H1 (cell line): ENCODE data around the gene CBFA2T2. TPM values are rescaled to one million over a fixed set of nuclear protein-coding genes. Genes with fewer than 3 reads are reported as not detected.
"Not testable (repeated sequence)": the region's sequence is repeated elsewhere in the genome, so short reads cannot be mapped to it uniquely, and the experiment has no call there.

ENCODE experiments used
- CTCF ChIA-PET: fragments of 300-600 bp; sonication (Branson Sonifier 250); formaldehyde crosslinking; loops from one replicate; lab custom pipeline; 2021; ENCODE audit not compliant: partially characterized antibody; lab: Charles Lee
- POLR2A ChIA-PET: fragments of 300-600 bp; sonication (Branson Sonifier 250); formaldehyde crosslinking; loops from one replicate; lab custom pipeline; 2021; ENCODE audit warnings: inconsistent platforms; ENCODE audit not compliant: partially characterized antibody; lab: Charles Lee
- DNase-seq, 2 experiments: peaks; one replicate each; pipeline versions ENCODE4 v3.0.0 to v3.0.0-alpha.2; 2010 to 2022; ENCODE audit warnings: low spot score in 2 of 2, low read depth in 1 of 2, mixed read lengths in 1 of 2
- FAIRE-seq: peaks from 2 replicates; lab custom pipeline; 2011; peaks lifted over from hg19 to GRCh38; lab: Jason Lieb, UNC
- H2AFZ ChIP-seq: 2 replicates; pipeline ENCODE4 v1.8.1; 2012; ENCODE audit warnings: low read length, inconsistent platforms
- H2AK5ac ChIP-seq: 2 replicates; pipeline ENCODE4 v1.6.1; 2013; ENCODE audit warnings: low read depth, low read length
- H2BK120ac ChIP-seq: replicated peaks from 2 replicates; pipeline ENCODE3; 2013; ENCODE audit warnings: low read depth, low read length, inconsistent platforms
- H2BK12ac ChIP-seq: 2 replicates; pipeline ENCODE4 v1.6.1; 2013; ENCODE audit warnings: low read depth, low read length
- H2BK15ac ChIP-seq: 2 replicates; pipeline ENCODE4 v1.6.1; 2013; ENCODE audit warnings: low read length
- H2BK20ac ChIP-seq: 2 replicates; pipeline ENCODE4 v1.6.1; 2013; ENCODE audit warnings: low read length
- H2BK5ac ChIP-seq: 2 replicates; pipeline ENCODE4 v1.6.1; 2013; ENCODE audit warnings: low read depth, low read length
- H3K14ac ChIP-seq: 2 replicates; pipeline ENCODE4 v1.6.1; 2013; ENCODE audit warnings: inconsistent platforms; ENCODE audit not compliant: insufficient read length
- H3K18ac ChIP-seq: 2 replicates; pipeline ENCODE4 v1.6.1; 2013; ENCODE audit warnings: low read length; ENCODE audit errors: extremely low read depth
- H3K23ac ChIP-seq: 2 replicates; pipeline ENCODE4 v1.6.1; 2013; ENCODE audit warnings: inconsistent platforms; ENCODE audit not compliant: insufficient read length
- H3K23me2 ChIP-seq: 2 replicates; pipeline ENCODE4 v1.6.1; 2013; ENCODE audit warnings: low read depth, low read length
- H3K27ac ChIP-seq: 2 replicates; pipeline ENCODE4 v1.6.1; 2011; ENCODE audit warnings: low read depth, low read length, inconsistent platforms
- H3K27me3 ChIP-seq, 4 experiments: replicated peaks in 1 of 4; 1 replicate in 1 of 4; 2 replicates in 3 of 4; pipeline versions ENCODE4 v1.6.1 to v1.8.1; 2011 to 2013; ENCODE audit warnings: low read length in 3 of 4, mild to moderate bottlenecking in 3 of 4, inconsistent platforms in 2 of 4, mixed read lengths in 2 of 4, moderate library complexity in 1 of 4; ENCODE audit not compliant: control insufficient read depth in 3 of 4, insufficient read depth in 3 of 4; ENCODE audit errors: extremely low read depth in 1 of 4
- H3K36me3 ChIP-seq, 4 experiments: 2 replicates each; pipeline versions ENCODE4 v1.6.1 to v1.8.1; 2011 to 2013; ENCODE audit warnings: mild to moderate bottlenecking in 4 of 4, low read length in 3 of 4, moderate library complexity in 2 of 4, control low read depth in 1 of 4, inconsistent platforms in 1 of 4; ENCODE audit not compliant: insufficient read depth in 4 of 4, control insufficient read depth in 2 of 4
- H3K4ac ChIP-seq: replicated peaks from 2 replicates; pipeline ENCODE3; 2013; ENCODE audit warnings: low read length, low read depth, mixed read lengths, inconsistent platforms; ENCODE audit not compliant: insufficient read length
- H3K4me1 ChIP-seq, 4 experiments: replicated peaks in 1 of 4; 1 replicate in 1 of 4; 2 replicates in 3 of 4; pipeline versions ENCODE4 v1.6.1 to v1.8.1; 2011 to 2013; ENCODE audit warnings: low read length in 3 of 4, inconsistent platforms in 2 of 4, mixed read lengths in 1 of 4; ENCODE audit not compliant: insufficient read depth in 4 of 4, control insufficient read depth in 3 of 4
- H3K4me2 ChIP-seq, 2 experiments: 2 replicates each; pipeline versions ENCODE4 v1.6.1 to v1.8.1; 2011 to 2013; ENCODE audit warnings: low read depth in 2 of 2, low read length in 2 of 2, control low read depth in 1 of 2, inconsistent platforms in 1 of 2, mild to moderate bottlenecking in 1 of 2; ENCODE audit not compliant: insufficient read depth in 1 of 2
- H3K4me3 ChIP-seq, 4 experiments: fragments of 200-600, 300-600 bp in 1 of 4; sonication (generic), shearing (Covaris generic), sonication (Bioruptor Twin) in 1 of 4; 2 replicates each; pipeline versions ENCODE4 v1.5.1 to v1.8.1; 2011 to 2016; ENCODE audit warnings: low read length in 4 of 4, low read depth in 3 of 4, control low read depth in 2 of 4, inconsistent platforms in 2 of 4, mild to moderate bottlenecking in 2 of 4, mixed read lengths in 1 of 4, moderate library complexity in 1 of 4; ENCODE audit not compliant: insufficient read depth in 2 of 4; ENCODE audit errors: extremely low read depth in 1 of 4
- H3K56ac ChIP-seq: replicated peaks from 2 replicates; pipeline ENCODE3; 2013; ENCODE audit warnings: low read depth, mild to moderate bottlenecking, mixed read lengths, low read length, inconsistent platforms; ENCODE audit not compliant: insufficient read length
- H3K79me1 ChIP-seq: 2 replicates; pipeline ENCODE4 v1.6.1; 2013; ENCODE audit warnings: low read depth, low read length, control low read depth
- H3K79me2 ChIP-seq, 2 experiments: 2 replicates each; pipeline versions ENCODE4 v1.6.1 to v1.8.1; 2012 to 2013; ENCODE audit warnings: low read length in 2 of 2, mild to moderate bottlenecking in 2 of 2, inconsistent platforms in 1 of 2; ENCODE audit not compliant: insufficient read depth in 2 of 2, control insufficient read depth in 1 of 2
- H3K9ac ChIP-seq, 4 experiments: replicated peaks in 1 of 4; 1 replicate in 1 of 4; 2 replicates in 3 of 4; pipeline versions ENCODE4 v1.6.1 to v1.8.1; 2011 to 2013; ENCODE audit warnings: low read depth in 3 of 4, low read length in 3 of 4, control low read depth in 2 of 4, mild to moderate bottlenecking in 2 of 4, moderate library complexity in 2 of 4, inconsistent platforms in 1 of 4; ENCODE audit errors: extremely low read depth in 1 of 4
- H3K9me3 ChIP-seq, 2 experiments: 2 replicates each; pipeline versions ENCODE4 v1.6.1 to v1.8.1; 2012 to 2013; ENCODE audit warnings: mild to moderate bottlenecking in 2 of 2, moderate library complexity in 2 of 2, control low read depth in 1 of 2, inconsistent platforms in 1 of 2, low read depth in 1 of 2, low read length in 1 of 2, mixed read lengths in 1 of 2; ENCODE audit not compliant: insufficient read depth in 2 of 2
- H4K20me1 ChIP-seq, 2 experiments: replicated peaks in 1 of 2; 2 replicates each; pipeline versions ENCODE3 to v1.8.1; 2011 to 2013; ENCODE audit warnings: inconsistent platforms in 2 of 2, low read length in 2 of 2, mild to moderate bottlenecking in 1 of 2; ENCODE audit not compliant: insufficient read depth in 2 of 2, control insufficient read depth in 1 of 2
- H4K5ac ChIP-seq: 2 replicates; pipeline ENCODE4 v1.6.1; 2013; ENCODE audit warnings: low read length, low read depth, mixed read lengths, inconsistent platforms; ENCODE audit not compliant: insufficient read length
- H4K8ac ChIP-seq: 2 replicates; pipeline ENCODE4 v1.8.0; 2013; ENCODE audit warnings: mild to moderate bottlenecking, moderate library complexity, low read length, inconsistent platforms; ENCODE audit not compliant: insufficient read depth; ENCODE audit errors: extremely low read depth
- H4K91ac ChIP-seq: replicated peaks from 2 replicates; pipeline ENCODE3; 2013; ENCODE audit warnings: low read length, mixed read lengths, inconsistent platforms; ENCODE audit not compliant: insufficient read length
- WGBS, 2 experiments: shearing (Covaris generic) in 1 of 2; methylation state at CpG; one replicate each; pipeline versions ENCODE4 v1.1.6 to v1.1.7; 2013 to 2015; ENCODE audit warnings: low lambda C conversion rate in 2 of 2, mixed read lengths in 2 of 2, inconsistent platforms in 1 of 2, low coverage in 1 of 2, missing lambda C conversion rate in 1 of 2; ENCODE audit not compliant: insufficient replicate concordance in 2 of 2, insufficient coverage in 1 of 2, insufficient read length in 1 of 2; ENCODE audit errors: extremely low coverage in 1 of 2, missing lambda C conversion rate in 1 of 2; 5-methylcytosine and 5-hydroxymethylcytosine counted together
- polyA plus RNA-seq, 7 experiments: library from polyadenylated mRNA; depleted of rRNA in 3 of 7; stranded (reverse) in 5 of 7; unstranded in 2 of 7; fragments of >200 nt in 5 of 7; fragments of 200-250 nt in 2 of 7; gene quantifications; 1 replicate in 5 of 7; 2 replicates in 1 of 7; 4 replicates in 1 of 7; pipeline versions ENCODE4 v1.2.1 to v1.2.3, GENCODE V29; 2011 to 2013; ENCODE audit warnings: missing spikeins in 2 of 7, mixed read lengths in 2 of 7
- total RNA-seq: library from RNA; stranded (reverse); fragmentation: NEBNext Ultra II Directional; extraction: Animal tissue kit (Norgen Biotek cat#: 25700); gene quantifications from 2 replicates; pipeline ENCODE4 v1.2.1, GENCODE V29; 2021

The CBFA2T2 gene
- total and polyA plus RNA-seq, 2 of the 8 experiments (the other 6 are each of a cell fraction or from before 2014, with no cell fraction given): 11.6 to 12.9 TPM

DNA sequence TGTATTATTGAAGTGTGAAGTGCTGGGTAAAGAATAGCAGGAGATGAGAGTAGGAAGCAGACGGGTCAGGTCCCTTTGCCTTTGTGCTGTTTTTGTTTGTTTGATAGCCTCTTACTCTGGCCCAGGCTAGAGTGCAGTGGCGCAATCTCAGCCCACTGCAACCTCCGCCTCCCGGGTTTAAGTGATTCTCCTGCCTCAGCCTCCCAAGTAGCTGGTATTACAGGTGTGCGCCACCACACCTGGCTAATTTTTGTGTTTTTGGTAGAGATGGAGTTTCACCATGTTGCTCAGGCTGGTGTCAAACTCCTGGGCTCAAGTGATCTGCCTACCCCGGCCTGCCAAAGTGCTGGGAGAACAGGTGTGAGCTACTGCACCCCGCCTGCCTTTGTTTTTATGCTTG lies 18.1 kb downstream of the CBFA2T2 start:
- H3K36me3 ChIP-seq, FAIRE-seq, H4K5ac ChIP-seq, H4K8ac ChIP-seq, H3K23me2 ChIP-seq, H2BK20ac ChIP-seq, H3K79me2 ChIP-seq, H3K23ac ChIP-seq, H3K4me1 ChIP-seq, H2AFZ ChIP-seq, H4K20me1 ChIP-seq, H2AK5ac ChIP-seq, H3K27me3 ChIP-seq, H3K4me2 ChIP-seq, H3K27ac ChIP-seq, H3K9me3 ChIP-seq, H2BK120ac ChIP-seq, DNase-seq, H3K4me3 ChIP-seq, H3K79me1 ChIP-seq, H3K14ac ChIP-seq, H3K4ac ChIP-seq, H3K18ac ChIP-seq, H2BK12ac ChIP-seq, H3K56ac ChIP-seq, H2BK15ac ChIP-seq, H3K9ac ChIP-seq, H4K91ac ChIP-seq, H2BK5ac ChIP-seq: not testable (repeated sequence)
- ChIA-PET CTCF (interaction anchor here (1.1 to 1.9 kb wide), 2 partner anchors 9 to 69 kb away, joined by 3 to 6 read pairs; no protein-coding TSS in a partner anchor), POLR2A (interaction anchor here (2.0 kb wide), 1 partner anchor 11 kb away, joined by 5 read pairs; no protein-coding TSS in a partner anchor)
- 90% methylated on average over 7 of the region's 7 CpGs; no CpG with 5 or more reads in 1 of the 2 experiments for WGBS, 2 experiments

DNA sequence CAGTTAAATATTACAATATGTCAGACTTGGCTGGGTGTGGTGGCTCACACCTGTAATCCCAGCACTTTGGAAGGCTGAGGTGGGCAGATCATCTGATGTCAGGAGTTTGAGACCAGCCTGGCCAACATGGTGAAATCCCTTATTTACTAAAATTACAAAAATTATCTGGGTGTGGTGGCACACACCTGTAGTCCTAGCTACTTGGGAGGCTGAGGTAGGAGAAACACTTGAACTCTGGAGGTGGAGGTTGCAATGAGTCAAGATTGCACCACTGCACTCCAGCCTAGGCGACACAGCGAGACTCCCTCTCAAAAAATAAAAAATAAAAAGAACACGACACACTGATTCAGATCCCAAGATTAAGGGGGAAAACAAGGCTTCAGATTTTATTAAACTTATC lies 19.2 kb downstream of the CBFA2T2 start:
- H3K9ac ChIP-seq, H4K91ac ChIP-seq, H2BK120ac ChIP-seq, H2BK15ac ChIP-seq, H3K56ac ChIP-seq, H3K4ac ChIP-seq, H3K4me3 ChIP-seq, FAIRE-seq, POLR2A ChIA-PET, H3K14ac ChIP-seq, H3K4me2 ChIP-seq, DNase-seq, H4K20me1 ChIP-seq, H4K8ac ChIP-seq, H3K9me3 ChIP-seq, H3K27me3 ChIP-seq, H3K18ac ChIP-seq, H2BK5ac ChIP-seq, H3K27ac ChIP-seq, H3K23ac ChIP-seq, H2AFZ ChIP-seq, H2BK20ac ChIP-seq, H3K79me2 ChIP-seq, H2BK12ac ChIP-seq, H3K4me1 ChIP-seq, H3K79me1 ChIP-seq, H3K36me3 ChIP-seq, H2AK5ac ChIP-seq, H3K23me2 ChIP-seq, H4K5ac ChIP-seq: not testable (repeated sequence)
- CTCF ChIA-PET: interaction anchor here (0.6 to 1.1 kb wide), 2 partner anchors 73 to 159 kb away, joined by 3 read pairs; no protein-coding TSS in a partner anchor
- 95% methylated on average over 3 of the region's 3 CpGs; no CpG with 5 or more reads in 1 of the 2 experiments for WGBS, 2 experiments
